Activated CD8-positive, alpha-beta T cell treated with anti-CD3 and anti-CD28 coated beads for 36 hours (primary cell): Measurements from ENCODE around the gene PSMC4. TPM values are rescaled to one million over a fixed set of nuclear protein-coding genes. Genes with fewer than 3 reads are reported as not detected.
A peak's percentile ranks its signal among the peaks of the same experiment; 100 is the strongest.

Source experiments
- ATAC-seq: fragments of 200-7000 bp; cut with Tn5 transposase; one replicate; pipeline ENCODE4 v1.10.0; 2021; ENCODE audit warnings: mild to moderate bottlenecking, moderate library complexity
- CTCF ChIA-PET: fragments of 350-600 bp; sonication (Branson Sonifier 250); formaldehyde crosslinking; loops from one replicate; lab custom pipeline; 2021; ENCODE audit warnings: antibody characterized with exemption; lab: Charles Lee
- POLR2A ChIA-PET: fragments of 350-600 bp; sonication (Branson Sonifier 250); formaldehyde crosslinking; loops from one replicate; lab custom pipeline; 2021; ENCODE audit warnings: antibody characterized with exemption; lab: Charles Lee
- DNase-seq: peaks from one replicate; pipeline ENCODE4 v3.0.0-alpha.2; 2020
- H3K27ac Mint-ChIP-seq: one replicate; pipeline ENCODE4 v1.8.0; 2021; ENCODE audit warnings: mild to moderate bottlenecking, mixed read lengths
- H3K27me3 Mint-ChIP-seq: one replicate; pipeline ENCODE4 v1.8.0; 2021; ENCODE audit warnings: mixed read lengths
- H3K36me3 Mint-ChIP-seq: one replicate; pipeline ENCODE4 v1.8.0; 2021; ENCODE audit warnings: low read depth, mixed read lengths
- H3K4me1 Mint-ChIP-seq: one replicate; pipeline ENCODE4 v1.8.0; 2021; ENCODE audit warnings: low read depth, mixed read lengths
- H3K4me3 Mint-ChIP-seq: one replicate; pipeline ENCODE4 v1.8.0; 2021; ENCODE audit warnings: mild to moderate bottlenecking, moderate library complexity, mixed read lengths
- H3K9me3 Mint-ChIP-seq: one replicate; pipeline ENCODE4 v1.8.0; 2021; ENCODE audit warnings: mixed read lengths
- CTCF ChIP-seq: fragments of 200-600 bp; IDR thresholded peaks from one replicate; pipeline ENCODE4 v1.8.0; 2022; ENCODE audit warnings: antibody characterized with exemption, mild to moderate bottlenecking
- intact Hi-C: fragments of 100-400 bp; cut with micrococcal nuclease; formaldehyde crosslinking; loops from one replicate; pipeline ENCODE4 v1.10.0; 2022
- total RNA-seq, 2 experiments: library from RNA; stranded (reverse); gene quantifications; one replicate each; pipeline ENCODE4 v1.2.3, GENCODE V29; 2021

Gene PSMC4
- total RNA-seq, 2 experiments from 2014 or later: 105 to 107 TPM

- peaks cover 14% of the 10 kb centered on the region for H3K9me3 Mint-ChIP-seq
- peak overlapping the region; percentile 69 for H3K4me3 Mint-ChIP-seq
- ChIA-PET POLR2A (interaction anchor here (0.7 to 1.2 kb wide), 3 partner anchors 13 to 56 kb away, joined by 3 to 4 read pairs (median 3); no protein-coding TSS in a partner anchor), CTCF (interaction anchor here (0.6 to 13.1 kb wide), 2 partner anchors 30 to 204 kb away, joined by 4 to 86 read pairs; partner anchors contain the start of gene PSMC4)
- ATAC-seq (no peak), DNase-seq (no peak)
- intact Hi-C loops: no loop called here
- H3K36me3 Mint-ChIP-seq: peaks cover 22% of the 10 kb centered on the region
- TF ChIP-seq CTCF: no peak
- H3K27me3 Mint-ChIP-seq: no peaks in the 10 kb centered on the region
- peak overlapping the region; percentile 87 for H3K27ac Mint-ChIP-seq
- H3K4me1 Mint-ChIP-seq: peaks cover 79% of the 10 kb centered on the region
Observed at GRCh38 chr19:39940221-39940833, 30.6 kb upstream of the PSMC4 start.

DNA sequence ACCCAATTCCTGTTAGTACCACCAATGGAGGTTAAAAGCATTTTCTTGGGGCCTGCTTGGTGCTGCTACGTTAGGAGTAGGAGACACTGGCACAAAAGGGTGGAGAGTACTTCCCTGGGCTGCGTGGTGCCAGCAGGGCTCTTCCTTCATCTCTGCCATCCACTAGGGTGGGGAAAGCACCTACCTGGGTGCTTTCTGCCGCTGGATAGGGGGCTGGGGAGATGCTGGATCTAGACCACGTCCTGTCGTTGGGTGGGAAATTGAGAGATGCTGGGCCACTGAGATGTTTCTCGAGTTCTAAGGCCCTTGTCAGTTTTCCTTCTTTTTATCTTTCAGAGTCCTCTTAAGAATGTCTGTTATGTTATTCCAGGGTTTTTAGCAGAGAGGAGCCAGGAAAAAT, 29.8 kb upstream of the PSMC4 start:
- Mint-ChIP-seq H3K9me3 (peaks cover 14% of the 10 kb centered on the region), H3K36me3 (peaks cover 22% of the 10 kb centered on the region), H3K4me3 (peak overlapping the region; percentile 69), H3K27me3 (no peaks in the 10 kb centered on the region), H3K27ac (peak overlapping the region; percentile 87), H3K4me1 (peaks cover 75% of the 10 kb centered on the region)
- TF ChIP-seq CTCF: no peak
- ATAC-seq (peak; percentile 6), DNase-seq (peak; percentile 31)
- CTCF ChIA-PET: interaction anchor here (1.7 to 13.1 kb wide), 2 partner anchors 10 to 29 kb away, joined by 6 to 86 read pairs; partner anchors contain the start of gene PSMC4
- intact Hi-C loops: no loop called here
- POLR2A ChIA-PET: interaction anchor here (0.8 to 1.7 kb wide), 4 partner anchors 12 to 29 kb away, joined by 3 to 19 read pairs (median 3); partner anchors contain the start of gene PSMC4

- POLR2A ChIA-PET: interaction anchor here (0.7 to 1.7 kb wide), 4 partner anchors 12 to 28 kb away, joined by 3 to 19 read pairs (median 3); partner anchors contain the start of gene PSMC4
- TF ChIP-seq CTCF: no peak
- H3K9me3 Mint-ChIP-seq: peaks cover 15% of the 10 kb centered on the region
- H3K36me3 Mint-ChIP-seq: peaks cover 26% of the 10 kb centered on the region
- ATAC-seq: peak; percentile 69
- H3K4me1 Mint-ChIP-seq: peaks cover 72% of the 10 kb centered on the region
- intact Hi-C loops: no loop called here
- CTCF ChIA-PET: interaction anchor here (1.3 to 13.1 kb wide), 3 partner anchors 10 to 28 kb away, joined by 5 to 86 read pairs (median 6); partner anchors contain the start of gene PSMC4
- peak overlapping the region; percentile 69 for H3K4me3 Mint-ChIP-seq
- peak overlapping the region; percentile 87 for H3K27ac Mint-ChIP-seq
- no peaks in the 10 kb centered on the region for H3K27me3 Mint-ChIP-seq
- peak; percentile 76 for DNase-seq
Observed at GRCh38 chr19:39941615-39942365, 29.2 kb upstream of the PSMC4 start.

DNA sequence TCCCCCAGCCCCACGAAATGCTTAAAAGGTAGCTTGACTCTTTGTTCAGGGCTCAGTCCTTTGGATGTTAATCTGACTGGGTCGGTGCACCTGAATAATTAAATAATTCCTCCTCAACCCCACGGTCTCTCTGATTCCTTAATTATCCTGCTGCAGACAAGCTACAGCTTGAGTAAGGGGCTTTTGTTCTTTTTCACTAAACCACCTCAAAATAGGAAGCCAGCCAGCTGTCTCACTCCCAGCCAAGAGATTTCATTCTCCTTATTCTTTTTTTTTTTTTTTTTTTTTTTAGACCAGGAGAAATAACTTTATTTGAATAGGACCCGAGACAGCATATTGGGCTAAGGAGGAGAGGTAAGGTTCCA, 28.6 kb upstream of the PSMC4 start:
- ChIA-PET CTCF (interaction anchor here (1.3 to 13.1 kb wide), 4 partner anchors 9 to 28 kb away, joined by 3 to 86 read pairs (median 6); partner anchors contain the start of gene PSMC4), POLR2A (interaction anchor here (0.7 to 1.7 kb wide), 4 partner anchors 9 to 27 kb away, joined by 3 to 19 read pairs (median 4); partner anchors contain the start of gene PSMC4)
- peaks cover 70% of the 10 kb centered on the region for H3K4me1 Mint-ChIP-seq
- TF ChIP-seq CTCF: no peak
- H3K4me3 Mint-ChIP-seq: peak overlapping the region; percentile 69
- DNase-seq (no peak), ATAC-seq (no peak)
- peak overlapping the region; percentile 87 for H3K27ac Mint-ChIP-seq
- intact Hi-C loops: no loop called here
- peaks cover 15% of the 10 kb centered on the region for H3K9me3 Mint-ChIP-seq
- peaks cover 28% of the 10 kb centered on the region for H3K36me3 Mint-ChIP-seq
- no peaks in the 10 kb centered on the region for H3K27me3 Mint-ChIP-seq
